Measurements from ENCODE around the gene TCN1.
A peak's percentile ranks its signal among the peaks of the same experiment; 100 is the strongest.
"Not testable (repeated sequence)": the region's sequence is repeated elsewhere in the genome, so short reads cannot be mapped to it uniquely, and the experiment has no call there.

Gene TCN1

DNA sequence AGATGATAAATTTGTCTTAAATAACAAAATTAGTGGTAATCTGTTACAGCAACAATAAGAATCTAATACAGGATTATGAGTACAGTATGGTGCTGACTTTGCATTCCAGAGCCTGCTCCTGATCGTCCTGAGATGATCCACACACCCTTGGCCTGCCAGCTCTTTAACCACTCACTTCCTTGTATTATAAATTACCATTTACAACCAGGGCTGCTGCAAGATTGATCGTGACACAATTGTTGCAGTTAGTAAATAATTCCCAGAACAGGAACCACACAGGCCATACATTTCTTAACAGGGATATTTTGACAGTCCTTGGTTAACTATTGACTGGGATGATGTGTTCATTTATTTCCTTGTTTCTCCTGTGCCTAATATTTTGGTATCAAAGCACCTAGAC lies 17.2 kb downstream of the TCN1 start:
- TF ChIP-seq, protein P1, sequence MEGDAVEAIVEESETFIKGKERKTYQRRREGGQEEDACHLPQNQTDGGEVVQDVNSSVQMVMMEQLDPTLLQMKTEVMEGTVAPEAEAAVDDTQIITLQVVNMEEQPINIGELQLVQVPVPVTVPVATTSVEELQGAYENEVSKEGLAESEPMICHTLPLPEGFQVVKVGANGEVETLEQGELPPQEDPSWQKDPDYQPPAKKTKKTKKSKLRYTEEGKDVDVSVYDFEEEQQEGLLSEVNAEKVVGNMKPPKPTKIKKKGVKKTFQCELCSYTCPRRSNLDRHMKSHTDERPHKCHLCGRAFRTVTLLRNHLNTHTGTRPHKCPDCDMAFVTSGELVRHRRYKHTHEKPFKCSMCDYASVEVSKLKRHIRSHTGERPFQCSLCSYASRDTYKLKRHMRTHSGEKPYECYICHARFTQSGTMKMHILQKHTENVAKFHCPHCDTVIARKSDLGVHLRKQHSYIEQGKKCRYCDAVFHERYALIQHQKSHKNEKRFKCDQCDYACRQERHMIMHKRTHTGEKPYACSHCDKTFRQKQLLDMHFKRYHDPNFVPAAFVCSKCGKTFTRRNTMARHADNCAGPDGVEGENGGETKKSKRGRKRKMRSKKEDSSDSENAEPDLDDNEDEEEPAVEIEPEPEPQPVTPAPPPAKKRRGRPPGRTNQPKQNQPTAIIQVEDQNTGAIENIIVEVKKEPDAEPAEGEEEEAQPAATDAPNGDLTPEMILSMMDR (IDR thresholded peaks at IDR 0.05): no peak
- H3K36me3 Mint-ChIP-seq (ENCODE audit: low read depth): no peaks in the 10 kb centered on the region
- H3K4me1 Mint-ChIP-seq: peaks cover 12% of the 10 kb centered on the region
- H3K27ac Mint-ChIP-seq: no peak overlapping the region
- no peak overlapping the region for H3K4me3 Mint-ChIP-seq
- no peaks in the 10 kb centered on the region for H3K27me3 Mint-ChIP-seq (ENCODE audit: low read depth, poor library complexity)
- no peak for DNase-seq
- no peaks in the 10 kb centered on the region for H3K9me3 Mint-ChIP-seq

DNA sequence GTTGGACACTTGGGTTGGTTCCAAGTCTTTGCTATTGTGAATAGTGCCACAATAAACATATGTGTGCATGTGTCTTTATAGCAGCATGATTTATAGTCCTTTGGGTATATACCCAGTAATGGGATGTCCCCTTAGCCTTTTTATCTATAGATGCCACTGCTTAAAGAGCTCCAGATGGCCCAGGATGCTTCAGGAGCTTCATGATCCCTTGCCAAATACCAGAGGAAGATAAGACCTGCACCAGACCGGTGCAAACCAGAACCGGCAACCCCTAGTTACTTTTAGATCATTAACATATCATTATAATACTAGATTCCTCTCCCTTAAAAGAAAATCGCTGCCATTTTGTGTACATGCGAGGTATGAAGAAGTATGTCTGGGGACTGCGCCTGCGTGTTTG lies 17.8 kb downstream of the TCN1 start:
- H3K4me3 Mint-ChIP-seq; H3K9me3 Mint-ChIP-seq; DNase-seq; H3K36me3 Mint-ChIP-seq (ENCODE audit: low read depth); H3K27me3 Mint-ChIP-seq (ENCODE audit: low read depth, poor library complexity); H3K27ac Mint-ChIP-seq: not testable (repeated sequence)
- peaks cover 12% of the 10 kb centered on the region for H3K4me1 Mint-ChIP-seq

DNA sequence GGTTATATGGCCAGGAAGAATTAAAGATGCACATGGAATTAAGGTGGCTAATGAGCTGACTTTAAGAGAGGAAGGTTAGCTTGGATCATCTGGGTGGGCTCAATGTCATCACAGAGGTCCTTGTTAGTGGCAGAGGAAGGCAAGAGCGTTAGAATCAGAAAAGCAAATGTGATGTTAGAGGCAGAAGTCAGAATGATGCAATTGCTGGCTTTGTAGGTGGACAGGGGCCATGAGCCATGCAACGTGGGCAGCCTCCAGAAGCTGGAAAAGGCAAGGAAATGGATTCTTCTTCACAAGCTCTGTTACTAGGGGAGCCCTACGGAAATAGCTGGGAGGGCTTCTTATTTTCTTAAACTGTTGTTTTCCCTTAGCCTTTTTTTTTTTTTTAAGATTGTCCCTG lies 18.7 kb downstream of the TCN1 start:
- Mint-ChIP-seq H3K4me1 (peaks cover 12% of the 10 kb centered on the region), H3K27me3 (ENCODE audit: low read depth, poor library complexity) (no peaks in the 10 kb centered on the region), H3K27ac (no peak overlapping the region), H3K36me3 (ENCODE audit: low read depth) (no peaks in the 10 kb centered on the region), H3K9me3 (no peaks in the 10 kb centered on the region), H3K4me3 (no peak overlapping the region)
- no peak for DNase-seq
- TF ChIP-seq, protein P1 (IDR thresholded peaks at IDR 0.05): no peak

DNA sequence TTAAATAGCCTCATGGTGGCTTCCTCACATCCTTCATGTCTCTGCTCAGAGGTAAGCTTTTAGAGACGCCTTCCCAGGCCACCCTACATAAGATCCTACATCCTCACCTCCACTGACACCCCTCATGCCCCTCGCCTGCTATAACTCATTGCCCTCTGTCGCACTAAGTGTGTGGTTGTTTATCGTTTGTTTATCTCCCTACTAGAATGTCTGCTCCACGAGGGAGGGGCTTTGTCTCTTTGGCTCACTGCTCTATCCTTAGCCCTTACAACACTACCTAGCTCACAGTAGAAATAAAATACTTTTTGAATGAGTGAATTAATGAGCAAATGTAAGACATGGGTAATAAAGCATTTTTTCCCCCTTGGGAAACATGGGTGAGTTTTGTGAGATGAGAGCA lies 19.7 kb downstream of the TCN1 start:
- Mint-ChIP-seq H3K36me3 (ENCODE audit: low read depth) (no peaks in the 10 kb centered on the region), H3K27me3 (ENCODE audit: low read depth, poor library complexity) (no peaks in the 10 kb centered on the region), H3K4me3 (no peak overlapping the region), H3K9me3 (no peaks in the 10 kb centered on the region), H3K4me1 (peaks cover 12% of the 10 kb centered on the region), H3K27ac (peak overlapping the region; percentile 62)
- DNase-seq: no peak
- TF ChIP-seq, protein P1 (IDR thresholded peaks at IDR 0.05): no peak

DNA sequence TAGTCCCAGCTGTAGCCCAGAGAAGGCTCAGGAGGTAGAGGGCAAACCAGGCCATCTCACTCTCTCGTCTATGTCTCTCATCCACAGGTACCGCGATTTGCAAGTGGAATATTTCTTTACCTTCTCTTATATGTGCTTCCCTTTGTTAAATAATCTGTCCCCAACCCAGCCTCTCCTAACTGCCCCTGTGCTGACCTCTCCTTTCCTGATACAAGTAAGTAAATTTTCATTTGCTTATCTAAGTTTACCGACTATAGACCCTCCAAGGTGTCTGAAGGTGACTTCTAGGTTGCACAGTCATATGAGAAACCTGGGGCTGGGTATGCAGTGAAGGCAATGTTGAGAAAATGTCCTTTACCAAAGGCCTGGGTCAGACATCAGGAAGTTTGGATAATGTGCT lies 20.9 kb downstream of the TCN1 start, which contains the start of gene CBLIF:
Gene CBLIF, minus strand, starts transcription at position 101 of the 400 bp plus-strand sequence. Its CDS starts 46 bp downstream, at position 55.
- Mint-ChIP-seq H3K4me3 (no peak within 1 kb of the TSS), H3K27ac (no peak within 1 kb of the TSS), H3K9me3 (no peaks in the 10 kb centered on the region), H3K36me3 (ENCODE audit: low read depth) (no peaks in the 10 kb centered on the region), H3K27me3 (ENCODE audit: low read depth, poor library complexity) (no peaks in the 10 kb centered on the region), H3K4me1 (peaks cover 12% of the 10 kb centered on the region)
- DNase-seq: no peak
- TF ChIP-seq, protein P1 (IDR thresholded peaks at IDR 0.05): no peak

DNA sequence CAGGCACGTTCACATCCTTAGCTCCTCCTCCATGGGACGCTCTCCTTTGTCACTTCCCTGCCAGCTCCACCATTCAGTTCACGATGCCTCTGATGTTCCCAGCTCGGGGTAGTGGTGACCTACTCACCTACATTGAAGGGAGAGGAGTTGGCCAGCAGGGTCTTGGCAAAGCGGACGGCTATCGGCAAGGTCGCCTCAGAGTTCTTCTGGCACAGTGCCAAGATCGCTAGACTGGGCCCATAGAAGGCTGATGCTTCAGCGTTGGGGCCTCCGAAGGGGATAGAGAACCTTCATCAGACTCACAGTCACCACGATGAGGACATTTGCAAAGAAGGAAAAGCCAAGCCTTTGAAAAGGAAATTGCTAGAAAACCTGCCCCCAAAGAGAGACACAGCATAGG lies 24.0 kb downstream of the TCN1 start:
- DNase-seq: no peak
- Mint-ChIP-seq H3K4me3 (no peak overlapping the region), H3K36me3 (ENCODE audit: low read depth) (no peaks in the 10 kb centered on the region), H3K4me1 (peaks cover 12% of the 10 kb centered on the region), H3K27me3 (ENCODE audit: low read depth, poor library complexity) (no peaks in the 10 kb centered on the region), H3K9me3 (no peaks in the 10 kb centered on the region), H3K27ac (no peak overlapping the region)
- TF ChIP-seq, protein P1 (IDR thresholded peaks at IDR 0.05): no peak
